ENCODE data around the gene CPLX3. TPM values are rescaled to one million over a fixed set of nuclear protein-coding genes. Genes with fewer than 3 reads are reported as not detected.

CPLX3 gene
- total and polyA plus RNA-seq, 8 donors = 0.14 TPM; not detected in 7

DNA sequence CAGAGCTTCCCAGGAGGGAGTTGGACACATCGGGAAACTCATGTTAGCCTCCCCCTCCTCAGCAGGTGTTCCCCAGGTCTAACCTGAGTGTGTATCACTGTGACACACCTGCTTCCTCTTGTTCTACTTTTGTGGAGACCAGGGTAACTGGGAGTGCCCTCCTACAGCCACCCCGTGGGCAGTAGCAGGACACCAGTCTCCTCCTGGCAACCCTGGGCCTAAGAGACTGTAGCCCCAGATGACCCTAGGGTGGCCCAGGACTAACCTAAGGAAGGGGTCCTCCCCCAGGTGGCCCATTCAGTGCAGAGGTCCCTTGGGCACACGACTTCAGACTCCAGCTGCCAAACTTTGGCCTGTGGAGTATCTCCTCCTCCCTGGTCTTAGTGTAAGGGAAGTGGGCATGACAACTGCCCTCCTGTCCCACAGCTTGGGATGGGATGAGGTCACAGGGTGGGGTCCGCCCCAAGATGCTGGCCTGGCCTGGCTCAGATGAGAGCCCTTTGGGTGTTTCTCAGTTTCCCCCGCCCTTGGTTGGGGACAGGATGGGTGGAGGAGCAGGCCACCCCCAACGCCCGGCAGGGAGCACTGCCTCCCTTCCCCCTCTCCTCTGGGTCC, 39.8 kb upstream of the CPLX3 start:
- DNase-seq (peak in 2 of 4 donors; percentile 65 to 70), ATAC-seq (no peak)
- TF ChIP-seq, protein P1, sequence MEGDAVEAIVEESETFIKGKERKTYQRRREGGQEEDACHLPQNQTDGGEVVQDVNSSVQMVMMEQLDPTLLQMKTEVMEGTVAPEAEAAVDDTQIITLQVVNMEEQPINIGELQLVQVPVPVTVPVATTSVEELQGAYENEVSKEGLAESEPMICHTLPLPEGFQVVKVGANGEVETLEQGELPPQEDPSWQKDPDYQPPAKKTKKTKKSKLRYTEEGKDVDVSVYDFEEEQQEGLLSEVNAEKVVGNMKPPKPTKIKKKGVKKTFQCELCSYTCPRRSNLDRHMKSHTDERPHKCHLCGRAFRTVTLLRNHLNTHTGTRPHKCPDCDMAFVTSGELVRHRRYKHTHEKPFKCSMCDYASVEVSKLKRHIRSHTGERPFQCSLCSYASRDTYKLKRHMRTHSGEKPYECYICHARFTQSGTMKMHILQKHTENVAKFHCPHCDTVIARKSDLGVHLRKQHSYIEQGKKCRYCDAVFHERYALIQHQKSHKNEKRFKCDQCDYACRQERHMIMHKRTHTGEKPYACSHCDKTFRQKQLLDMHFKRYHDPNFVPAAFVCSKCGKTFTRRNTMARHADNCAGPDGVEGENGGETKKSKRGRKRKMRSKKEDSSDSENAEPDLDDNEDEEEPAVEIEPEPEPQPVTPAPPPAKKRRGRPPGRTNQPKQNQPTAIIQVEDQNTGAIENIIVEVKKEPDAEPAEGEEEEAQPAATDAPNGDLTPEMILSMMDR (IDR thresholded peaks at IDR 0.05) = no peak
- Histone ChIP-seq H3K4me3 (peak overlapping the region in 1 of 2 donors; percentile 36), H3K36me3 (no peaks in the 10 kb centered on the region), H3K27ac (peak overlapping the region; percentile 79 to 93), H3K27me3 (no peaks in the 10 kb centered on the region), H3K4me1 (peaks cover 51 to 87% of the 10 kb centered on the region in 2 donors), H3K9me3 (no peaks in the 10 kb centered on the region)
- intact Hi-C loops (cut with DNase I) = no loop called here

GRCh38 chr15:74787251-74788041, 39.0 kb upstream of the CPLX3 start:
- Histone ChIP-seq H3K36me3 (no peaks in the 10 kb centered on the region), H3K27me3 (no peaks in the 10 kb centered on the region), H3K4me1 (peaks cover 50 to 94% of the 10 kb centered on the region in 2 donors), H3K4me3 (peak overlapping the region in 1 of 2 donors; percentile 36), H3K9me3 (no peaks in the 10 kb centered on the region), H3K27ac (peak overlapping the region; percentile 79 to 93)
- intact Hi-C loops (cut with DNase I) = no loop called here
- ATAC-seq (peak; percentile 69), DNase-seq (peak in 2 of 4 donors; percentile 89 to 91)
- TF ChIP-seq, protein P1 (IDR thresholded peaks at IDR 0.05) = peak in 1 of 2 donors; percentile 52

DNA sequence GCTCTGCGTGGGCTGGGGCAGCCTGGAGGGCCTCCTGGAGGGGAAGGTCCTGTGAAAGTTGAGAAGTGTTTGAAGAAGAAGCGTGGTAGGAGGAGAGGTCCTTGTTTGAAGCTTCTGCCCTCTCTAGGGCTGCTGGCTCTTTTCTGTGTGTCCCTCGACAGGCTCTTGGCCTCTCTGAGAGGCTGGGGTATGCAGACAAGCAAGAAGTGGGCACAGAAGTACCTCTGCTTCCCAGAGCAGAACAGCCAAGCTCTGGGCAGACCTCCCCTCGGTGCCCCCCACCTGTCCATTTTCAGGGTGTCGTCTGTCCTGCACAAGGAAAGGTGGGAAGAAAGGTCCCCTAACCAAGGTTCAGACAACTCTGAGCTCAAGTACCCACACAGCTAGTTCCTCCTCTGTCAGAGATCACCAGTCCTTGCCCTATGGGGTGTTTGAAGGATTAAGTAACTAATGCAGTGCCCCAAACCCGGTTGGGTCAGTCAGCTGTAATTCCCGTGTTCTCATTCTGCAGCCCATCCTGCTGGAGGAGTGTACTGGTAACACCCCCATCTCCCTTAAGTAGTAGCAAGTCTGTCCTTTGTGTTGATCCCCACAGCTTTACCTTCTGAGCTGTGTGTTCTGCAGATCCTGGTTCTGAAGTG, 38.3 kb upstream of the CPLX3 start:
- Histone ChIP-seq H3K36me3 (no peaks in the 10 kb centered on the region), H3K4me1 (peaks cover 48 to 97% of the 10 kb centered on the region in 2 donors), H3K27me3 (no peaks in the 10 kb centered on the region), H3K4me3 (peak overlapping the region in 1 of 2 donors; percentile 36), H3K27ac (peak overlapping the region; percentile 79 to 93), H3K9me3 (no peaks in the 10 kb centered on the region)
- intact Hi-C loops (cut with DNase I) = no loop called here
- DNase-seq = peak in 1 of 4 donors; percentile 7
- ATAC-seq = peak; percentile 13
- TF ChIP-seq, protein P1 (IDR thresholded peaks at IDR 0.05) = no peak

- TF ChIP-seq, protein P1 (IDR thresholded peaks at IDR 0.05) = no peak
- intact Hi-C loops (cut with DNase I) = no loop called here
- Histone ChIP-seq H3K27ac (peak overlapping the region; percentile 79 to 93), H3K27me3 (no peaks in the 10 kb centered on the region), H3K4me3 (peak overlapping the region in 1 of 2 donors; percentile 36), H3K9me3 (no peaks in the 10 kb centered on the region), H3K36me3 (no peaks in the 10 kb centered on the region), H3K4me1 (peaks cover 42 to 98% of the 10 kb centered on the region in 2 donors)
- no peak for ATAC-seq
- peak in 1 of 4 donors; percentile 79 for DNase-seq
These were observed 37.7 kb upstream of the CPLX3 start for GRCh38 chr15:74788683-74789151.
